ENCODE measurements around the gene FAM110D. TPM values are rescaled to one million over a fixed set of nuclear protein-coding genes. Genes with fewer than 3 reads are reported as not detected.

Gene FAM110D
- total RNA-seq, 1 donor from 2014 or later, result not detected

Other genes with a start within 250 kb of the FAM110D start
- gene PAFAH2, start 161.0 kb upstream of the FAM110D start, total RNA-seq, result 11.2 and 12.4 TPM in 2 replicates
- not detected in 2 replicates for gene EXTL1, start 137.3 kb upstream of the FAM110D start, total RNA-seq
- gene SLC30A2, start 113.0 kb upstream of the FAM110D start, total RNA-seq, result not detected in 2 replicates
- gene TRIM63, start 91.4 kb upstream of the FAM110D start, total RNA-seq, result not detected in 2 replicates
- gene PDIK1L, start 47.3 kb upstream of the FAM110D start, total RNA-seq, result 19.9 and 23.4 TPM in 2 replicates
- gene C1orf232, start 9.9 kb downstream of the FAM110D start, total RNA-seq, result not detected in 2 replicates
- gene ZNF593, start 10.8 kb downstream of the FAM110D start, total RNA-seq, result 41.9 and 42.2 TPM in 2 replicates
- gene ZNF593OS, start 12.8 kb downstream of the FAM110D start, total RNA-seq, result not detected in 2 replicates
- gene CNKSR1, start 18.4 kb downstream of the FAM110D start, total RNA-seq, result 5.9 and 7.2 TPM in 2 replicates
- not detected in 2 replicates for gene CATSPER4, start 31.5 kb downstream of the FAM110D start, total RNA-seq
- gene CEP85, start 75.1 kb downstream of the FAM110D start, total RNA-seq, result 41.0 and 44.0 TPM in 2 replicates
- 679 and 690 TPM in 2 replicates for gene SH3BGRL3, start 121.0 kb downstream of the FAM110D start, total RNA-seq
- 31.9 and 32.2 TPM in 2 replicates for gene UBXN11, start 147.6 kb downstream of the FAM110D start, total RNA-seq
- gene CD52, start 158.9 kb downstream of the FAM110D start, total RNA-seq, result 1,191 and 1,203 TPM in 2 replicates
- gene CRYBG2, start 195.1 kb downstream of the FAM110D start, total RNA-seq, result 1.1 and 1.2 TPM in 2 replicates
- 0.52 TPM in 1 of 2 replicates, not detected in the other for gene ZNF683, start 213.7 kb downstream of the FAM110D start, total RNA-seq